ENCODE results near the gene FUT2. TPM values are rescaled to one million over a fixed set of nuclear protein-coding genes. Genes with fewer than 3 reads are reported as not detected.

FUT2 gene
- total and polyA plus RNA-seq, 10 of the 15 experiments (the other 5 are each of a cell fraction or from before 2014, with no cell fraction given), result 0.02 to 0.13 (median 0.07) TPM; not detected in 7

GRCh38 chr19:48673436-48674100 lies 22.2 kb upstream of the FUT2 start:
- ChIA-PET CTCF (interaction anchor here (0.8 to 3.1 kb wide), 10 partner anchors 10 to 114 kb away, joined by 3 to 20 read pairs (median 4); no protein-coding TSS in a partner anchor), POLR2A (no interaction called here)
- TF ChIP-seq SMAD5 (IDR thresholded peaks at IDR 0.05; ENCODE audit: low read depth) (no peak), SREBF2 (IDR thresholded peaks at IDR 0.05; ENCODE audit: low read length) (no peak), POLR2A (IDR thresholded peaks at IDR 0.05; ENCODE audit: low read depth, low read length) (no peak), SIX5 (IDR thresholded peaks at IDR 0.05; ENCODE audit: low read depth, low read length, severe bottlenecking) (no peak), CHD1 (IDR thresholded peaks at IDR 0.05; ENCODE audit: low read depth, low read length) (no peak), RELA (IDR thresholded peaks at IDR 0.05; ENCODE audit: borderline replicate concordance, partially characterized antibody) (no peak), USF2 (IDR thresholded peaks at IDR 0.05; ENCODE audit: borderline replicate concordance, low read depth, low read length) (no peak), EED (IDR thresholded peaks at IDR 0.05; ENCODE audit: low read depth) (no peak), TCF7 (IDR thresholded peaks at IDR 0.05; ENCODE audit: borderline replicate concordance) (no peak), SMARCA5 (IDR thresholded peaks at IDR 0.05) (no peak), MYB (IDR thresholded peaks at IDR 0.05; ENCODE audit: borderline replicate concordance, low read depth, low read length) (no peak), HDAC2 (IDR thresholded peaks at IDR 0.05) (no peak), MLLT1 (IDR thresholded peaks at IDR 0.05) (no peak), YBX1 (IDR thresholded peaks at IDR 0.05) (no peak), IKZF2 (IDR thresholded peaks at IDR 0.05) (no peak), IRF4 (IDR thresholded peaks at IDR 0.05; ENCODE audit: low read depth, low read length) (no peak), IKZF1 (conservative IDR thresholded peaks at IDR 0.05) (no peak)

More at GRCh38 chr19:48673436-48674100, 22.2 kb upstream of the FUT2 start:
- ChIA-PET SMC1A (ENCODE audit: uncharacterized antibody, unreplicated experiment) (interaction anchor here (1.2 to 1.9 kb wide), 2 partner anchors 8 to 28 kb away, joined by 4 to 11 read pairs; partner anchors contain the start of gene CA11), RAD21 (ENCODE audit: unreplicated experiment) (interaction anchor here (1.1 kb wide), 1 partner anchor 8 kb away, joined by 3 read pairs; no protein-coding TSS in a partner anchor)
- Histone ChIP-seq H3K9ac (ENCODE audit: control insufficient read depth, insufficient read depth, low read length) (no peak overlapping the region), H3K4me1 (ENCODE audit: control insufficient read depth, insufficient read depth, low read length) (no peaks in the 10 kb centered on the region), H4K20me1 (ENCODE audit: control insufficient read depth, insufficient read depth) (no peaks in the 10 kb centered on the region), H2AFZ (ENCODE audit: control insufficient read depth, low read depth, low read length) (no peak overlapping the region), H3K79me2 (ENCODE audit: control insufficient read depth, insufficient read depth, low read length) (no peaks in the 10 kb centered on the region), H3K9me3 (replicated peaks; ENCODE audit: control insufficient read depth, insufficient read depth, low read length) (no peaks in the 10 kb centered on the region; the same call in 2 of the 3 replicates), H3K27ac (ENCODE audit: control insufficient read depth, insufficient read depth) (no peak overlapping the region), H3K27me3 (replicated peaks in 1 of 2; ENCODE audit: control insufficient read depth in 2 of 2, insufficient read depth in 2 of 2, low read length in 1 of 2) (peaks cover 0 to 2% of the 10 kb centered on the region in 2 experiments; a peak in 2 of 4 replicates), H3K36me3 (ENCODE audit: control insufficient read depth in 2 of 2, insufficient read depth in 2 of 2, low read length in 1 of 2) (no peaks in the 10 kb centered on the region), H3K4me3 (no peak overlapping the region), H3K4me2 (ENCODE audit: control insufficient read depth, insufficient read depth) (no peak overlapping the region)
- intact Hi-C loops (cut with micrococcal nuclease; ENCODE audit: unreplicated experiment) (no loop called here), in situ Hi-C loops (cut with MboI) (no loop called here)
- 59% methylated on average over 25 of the region's 25 CpGs for WGBS (ENCODE audit: insufficient coverage, insufficient replicate concordance, low lambda C conversion rate, missing lambda C conversion rate)
- no peak for FAIRE-seq
- no peak for ATAC-seq
- no peak for DNase-seq (ENCODE audit: low read depth, low spot score)
- no TSS peak for BruUV-seq (replicated peaks)

Data from GM12878 (cell line).